Nephron (organoid): ENCODE data around the gene RBSN.

Experiments used
- H3K27ac Mint-ChIP-seq, 3 experiments: 2 replicates each; pipeline ENCODE4 v1.8.0; 2020; ENCODE audit warnings: mixed read lengths in 3 of 3, mild to moderate bottlenecking in 2 of 3, moderate library complexity in 1 of 3
- H3K27me3 Mint-ChIP-seq: 2 replicates; pipeline ENCODE4 v1.8.0; 2021; ENCODE audit warnings: low read depth, mild to moderate bottlenecking, moderate library complexity, mixed read lengths
- H3K36me3 Mint-ChIP-seq: 2 replicates; pipeline ENCODE4 v1.8.0; 2020; ENCODE audit warnings: low read depth, mixed read lengths
- H3K4me1 Mint-ChIP-seq: 2 replicates; pipeline ENCODE4 v1.8.0; 2020; ENCODE audit warnings: mixed read lengths
- H3K4me3 Mint-ChIP-seq, 3 experiments: 2 replicates each; pipeline ENCODE4 v1.8.0; 2020; ENCODE audit warnings: mild to moderate bottlenecking in 3 of 3, mixed read lengths in 3 of 3, moderate library complexity in 2 of 3
- H3K9me3 Mint-ChIP-seq: 2 replicates; pipeline ENCODE4 v1.8.0; 2020; ENCODE audit warnings: mixed read lengths
- CTCF ChIP-seq, 3 experiments: fragments of 200-600 bp; sonication (generic); IDR thresholded peaks; one replicate each; pipeline ENCODE4 v1.5.0; 2021; ENCODE audit warnings: antibody characterized with exemption in 3 of 3; ENCODE audit not compliant: unreplicated experiment in 3 of 3

Gene RBSN

GRCh38 chr3:15083252-15083651 is 15.7 kb downstream of the RBSN start:
- Mint-ChIP-seq H3K4me1 (no peaks in the 10 kb centered on the region), H3K36me3 (peaks cover 76% of the 10 kb centered on the region)

GRCh38 chr3:15081960-15082664 is 16.8 kb downstream of the RBSN start:
- no peak for TF ChIP-seq CTCF (IDR thresholded peaks at IDR 0.05; ENCODE audit: unreplicated experiment in 3 of 3)
- no peaks in the 10 kb centered on the region for H3K4me1 Mint-ChIP-seq
- H3K36me3 Mint-ChIP-seq = peaks cover 84% of the 10 kb centered on the region
- no peak overlapping the region for H3K27ac Mint-ChIP-seq
- H3K27me3 Mint-ChIP-seq = no peaks in the 10 kb centered on the region
- no peaks in the 10 kb centered on the region for H3K9me3 Mint-ChIP-seq
- H3K4me3 Mint-ChIP-seq = no peak overlapping the region

More at GRCh38 chr3:15083252-15083651, 15.7 kb downstream of the RBSN start:
- no peak overlapping the region for H3K27ac Mint-ChIP-seq
- no peak for TF ChIP-seq CTCF (IDR thresholded peaks at IDR 0.05; ENCODE audit: unreplicated experiment in 3 of 3)
- no peaks in the 10 kb centered on the region for H3K9me3 Mint-ChIP-seq
- no peak overlapping the region for H3K4me3 Mint-ChIP-seq
- H3K27me3 Mint-ChIP-seq = no peaks in the 10 kb centered on the region

- Mint-ChIP-seq H3K27ac (no peak overlapping the region), H3K27me3 (no peaks in the 10 kb centered on the region), H3K4me1 (no peaks in the 10 kb centered on the region), H3K36me3 (peaks cover 84% of the 10 kb centered on the region), H3K4me3 (no peak overlapping the region), H3K9me3 (no peaks in the 10 kb centered on the region)
- no peak for TF ChIP-seq CTCF (IDR thresholded peaks at IDR 0.05; ENCODE audit: unreplicated experiment in 3 of 3)
Observed at GRCh38 chr3:15079091-15079490, 19.9 kb downstream of the RBSN start.

GRCh38 chr3:15074500-15074899 is 24.4 kb downstream of the RBSN start:
- no peaks in the 10 kb centered on the region for H3K27me3 Mint-ChIP-seq
- no peak overlapping the region for H3K27ac Mint-ChIP-seq
- peaks cover 63% of the 10 kb centered on the region for H3K36me3 Mint-ChIP-seq
- no peaks in the 10 kb centered on the region for H3K9me3 Mint-ChIP-seq
- TF ChIP-seq CTCF (IDR thresholded peaks at IDR 0.05; ENCODE audit: unreplicated experiment in 3 of 3) = no peak
- no peaks in the 10 kb centered on the region for H3K4me1 Mint-ChIP-seq
- H3K4me3 Mint-ChIP-seq = no peak overlapping the region

GRCh38 chr3:15071699-15072098 is 27.2 kb downstream of the RBSN start:
- H3K27ac Mint-ChIP-seq = no peak overlapping the region
- H3K4me1 Mint-ChIP-seq = no peaks in the 10 kb centered on the region
- no peak overlapping the region for H3K4me3 Mint-ChIP-seq
- no peak for TF ChIP-seq CTCF (IDR thresholded peaks at IDR 0.05; ENCODE audit: unreplicated experiment in 3 of 3)
- H3K9me3 Mint-ChIP-seq = no peaks in the 10 kb centered on the region
- H3K27me3 Mint-ChIP-seq = no peaks in the 10 kb centered on the region
- H3K36me3 Mint-ChIP-seq = peaks cover 44% of the 10 kb centered on the region

- no peaks in the 10 kb centered on the region for H3K27me3 Mint-ChIP-seq
- no peaks in the 10 kb centered on the region for H3K9me3 Mint-ChIP-seq
- no peak overlapping the region for H3K27ac Mint-ChIP-seq
- H3K4me1 Mint-ChIP-seq = peaks cover 4% of the 10 kb centered on the region
- no peak for TF ChIP-seq CTCF (IDR thresholded peaks at IDR 0.05; ENCODE audit: unreplicated experiment in 3 of 3)
- peaks cover 24% of the 10 kb centered on the region for H3K36me3 Mint-ChIP-seq
- H3K4me3 Mint-ChIP-seq = no peak overlapping the region
Observed at GRCh38 chr3:15069441-15069840, 29.5 kb downstream of the RBSN start.
